Vagina (tissue), 2 donors: ENCODE data around the gene WWOX.

ENCODE experiments used
- POLR2A ChIP-seq, 2 donors: fragments of 450-650 bp; IDR thresholded peaks; one replicate each; pipeline ENCODE4 v1.6.1; 2017; ENCODE audit warnings: antibody characterized with exemption in 2 of 2, mild to moderate bottlenecking in 2 of 2, moderate library complexity in 2 of 2
- TF ChIP-seq, protein P1 (sequence below), 3 experiments: fragments of 450-650 bp in 2 of 3; fragments of 200-600 bp in 1 of 3; sonication (generic) in 1 of 3; IDR thresholded peaks; one replicate each; pipeline ENCODE4 v1.5.1; 2017 to 2019; ENCODE audit warnings: antibody characterized with exemption in 3 of 3, mild to moderate bottlenecking in 2 of 3, moderate library complexity in 2 of 3

DNA sequence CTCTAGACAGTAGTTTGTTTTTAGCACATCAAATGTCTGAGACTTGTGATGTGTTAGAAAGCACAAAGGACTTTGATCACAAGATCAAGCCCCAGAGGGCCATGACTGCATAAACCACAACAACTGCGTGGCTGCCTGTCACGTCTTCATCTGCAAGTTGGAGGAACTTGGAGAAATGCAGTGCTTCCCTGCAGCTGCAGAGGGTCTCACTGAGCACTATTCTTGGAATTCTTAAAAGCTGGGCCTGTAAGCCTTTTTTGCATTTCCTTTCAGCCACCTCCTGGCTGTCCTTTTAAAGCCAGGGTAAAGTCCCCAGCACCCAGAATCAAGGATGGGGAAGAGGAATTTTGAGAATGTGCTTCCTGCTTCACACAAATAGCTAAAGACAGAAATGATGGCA lies 1069.8 kb downstream of the WWOX start:
- TF ChIP-seq, protein P1, sequence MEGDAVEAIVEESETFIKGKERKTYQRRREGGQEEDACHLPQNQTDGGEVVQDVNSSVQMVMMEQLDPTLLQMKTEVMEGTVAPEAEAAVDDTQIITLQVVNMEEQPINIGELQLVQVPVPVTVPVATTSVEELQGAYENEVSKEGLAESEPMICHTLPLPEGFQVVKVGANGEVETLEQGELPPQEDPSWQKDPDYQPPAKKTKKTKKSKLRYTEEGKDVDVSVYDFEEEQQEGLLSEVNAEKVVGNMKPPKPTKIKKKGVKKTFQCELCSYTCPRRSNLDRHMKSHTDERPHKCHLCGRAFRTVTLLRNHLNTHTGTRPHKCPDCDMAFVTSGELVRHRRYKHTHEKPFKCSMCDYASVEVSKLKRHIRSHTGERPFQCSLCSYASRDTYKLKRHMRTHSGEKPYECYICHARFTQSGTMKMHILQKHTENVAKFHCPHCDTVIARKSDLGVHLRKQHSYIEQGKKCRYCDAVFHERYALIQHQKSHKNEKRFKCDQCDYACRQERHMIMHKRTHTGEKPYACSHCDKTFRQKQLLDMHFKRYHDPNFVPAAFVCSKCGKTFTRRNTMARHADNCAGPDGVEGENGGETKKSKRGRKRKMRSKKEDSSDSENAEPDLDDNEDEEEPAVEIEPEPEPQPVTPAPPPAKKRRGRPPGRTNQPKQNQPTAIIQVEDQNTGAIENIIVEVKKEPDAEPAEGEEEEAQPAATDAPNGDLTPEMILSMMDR (IDR thresholded peaks at IDR 0.05): no peak
- TF ChIP-seq POLR2A (IDR thresholded peaks at IDR 0.05): no peak
